ENCODE results near the gene RBSN. TPM values are rescaled to one million over a fixed set of nuclear protein-coding genes. Genes with fewer than 3 reads are reported as not detected.
A peak's percentile ranks its signal among the peaks of the same experiment; 100 is the strongest.
"Not testable (repeated sequence)": the region's sequence is repeated elsewhere in the genome, so short reads cannot be mapped to it uniquely, and the experiment has no call there.

The RBSN gene
- polyA plus RNA-seq (ENCODE audit: insufficient read length): 33.3 TPM
- long read RNA-seq, donor 1, partial matches to known transcripts: 0 of 1 reads
- long read RNA-seq, donor 1, other reads (novel, unspliced or antisense): 0 of 1 reads
- long read RNA-seq, donor 2, partial matches to known transcripts: 0 of 1 reads
- long read RNA-seq, donor 2, other reads (novel, unspliced or antisense): 0 of 1 reads
- long read RNA-seq, donor 3, full-length matches to known transcripts: 2 of 2 reads
- long read RNA-seq, donor 3, partial matches to known transcripts: 0 of 2 reads
- long read RNA-seq, donor 3, other reads (novel, unspliced or antisense): 0 of 2 reads
- long read RNA-seq, donor 4, partial matches to known transcripts: 0 of 1 reads
- long read RNA-seq, donor 4, other reads (novel, unspliced or antisense): 0 of 1 reads
- long read RNA-seq, donor 5: 0 reads
- long read RNA-seq, donor 6, partial matches to known transcripts: 0 of 1 reads
- long read RNA-seq, donor 6, other reads (novel, unspliced or antisense): 0 of 1 reads
- long read RNA-seq, donor 7, full-length matches to known transcripts: 4 of 4 reads
- long read RNA-seq, donor 7, partial matches to known transcripts: 0 of 4 reads
- long read RNA-seq, donor 7, other reads (novel, unspliced or antisense): 0 of 4 reads
- long read RNA-seq, donor 8, partial matches to known transcripts: 0 of 3 reads
- long read RNA-seq, donor 8, other reads (novel, unspliced or antisense): 0 of 3 reads

- DNase-seq: peak; percentile 95
These were observed at the start of gene RBSN for GRCh38 chr3:15098503-15099363. RBSN (minus strand) TSS chr3:15099148; CDS start chr3:15096120, 3,028 bp downstream.

- no peak for DNase-seq
These were observed 49.7 kb upstream of the RBSN start for GRCh38 chr3:15148614-15149013.

- not testable (repeated sequence) for DNase-seq
These were observed 37.9 kb upstream of the RBSN start for GRCh38 chr3:15136885-15137284.

- not testable (repeated sequence) for DNase-seq
These were observed 36.0 kb upstream of the RBSN start for GRCh38 chr3:15134968-15135367.

GRCh38 chr3:15128403-15128802 lies 29.5 kb upstream of the RBSN start:
- not testable (repeated sequence) for DNase-seq

- DNase-seq: not testable (repeated sequence)
These were observed 28.0 kb upstream of the RBSN start for GRCh38 chr3:15126975-15127374.

- no peak for DNase-seq
These were observed 23.4 kb upstream of the RBSN start for GRCh38 chr3:15122398-15122797.

- no peak for DNase-seq
These were observed 23.0 kb upstream of the RBSN start for GRCh38 chr3:15121936-15122335.

GRCh38 chr3:15120986-15121385 lies 22.0 kb upstream of the RBSN start:
- no peak for DNase-seq

- no peak for DNase-seq
These were observed 18.1 kb upstream of the RBSN start for GRCh38 chr3:15117011-15117410.

GRCh38 chr3:15116032-15116669 lies 17.2 kb upstream of the RBSN start:
- DNase-seq: no peak

GRCh38 chr3:15114466-15115358 lies 15.8 kb upstream of the RBSN start:
- DNase-seq: no peak

GRCh38 chr3:15113884-15114283 lies 14.9 kb upstream of the RBSN start:
- DNase-seq: no peak

- DNase-seq: no peak
These were observed 14.5 kb upstream of the RBSN start for GRCh38 chr3:15113471-15113870.

GRCh38 chr3:15112011-15112410 lies 13.1 kb upstream of the RBSN start:
- no peak for DNase-seq

GRCh38 chr3:15110206-15110605 lies 11.3 kb upstream of the RBSN start:
- no peak for DNase-seq

GRCh38 chr3:15108869-15109268 lies 9.9 kb upstream of the RBSN start:
- no peak for DNase-seq

- peak; percentile 47 for DNase-seq
These were observed 9.2 kb upstream of the RBSN start for GRCh38 chr3:15108082-15108545.

GRCh38 chr3:15107075-15107947 lies 8.4 kb upstream of the RBSN start:
- no peak for DNase-seq

GRCh38 chr3:15102836-15103235 lies 3.9 kb upstream of the RBSN start:
- DNase-seq: no peak
